ENCODE measurements around the gene ZMYND8.

GRCh38 chr20:47292581-47292980 lies 63.9 kb downstream of the ZMYND8 start:
- TF ChIP-seq POLR2AphosphoS5 (IDR thresholded peaks at IDR 0.05), result no peak
- TF ChIP-seq CTCF (IDR thresholded peaks at IDR 0.05), result no peak
- TF ChIP-seq POLR2A (IDR thresholded peaks at IDR 0.05), result no peak
